Activated CD8-positive, alpha-beta memory T cell treated with anti-CD3 and anti-CD28 coated beads, Interleukin-2, amount 50 U/mL, for 48 hours (primary cell): ENCODE data around the gene LDLRAD1.
"Not testable (repeated sequence)": the region's sequence is repeated elsewhere in the genome, so short reads cannot be mapped to it uniquely, and the experiment has no call there.

Source experiments
- DNase-seq: peaks from one replicate; pipeline ENCODE4 v3.0.0-alpha.2; 2020

LDLRAD1 gene, protein sequence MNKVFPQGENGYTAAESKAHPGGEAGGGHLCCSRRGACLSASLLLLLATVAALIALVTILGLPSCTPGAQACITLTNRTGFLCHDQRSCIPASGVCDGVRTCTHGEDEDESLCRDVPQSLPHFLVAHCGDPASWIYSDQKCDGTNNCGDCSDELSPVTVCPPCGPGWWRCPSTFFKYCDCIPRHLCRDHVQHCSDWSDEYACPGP

DNA sequence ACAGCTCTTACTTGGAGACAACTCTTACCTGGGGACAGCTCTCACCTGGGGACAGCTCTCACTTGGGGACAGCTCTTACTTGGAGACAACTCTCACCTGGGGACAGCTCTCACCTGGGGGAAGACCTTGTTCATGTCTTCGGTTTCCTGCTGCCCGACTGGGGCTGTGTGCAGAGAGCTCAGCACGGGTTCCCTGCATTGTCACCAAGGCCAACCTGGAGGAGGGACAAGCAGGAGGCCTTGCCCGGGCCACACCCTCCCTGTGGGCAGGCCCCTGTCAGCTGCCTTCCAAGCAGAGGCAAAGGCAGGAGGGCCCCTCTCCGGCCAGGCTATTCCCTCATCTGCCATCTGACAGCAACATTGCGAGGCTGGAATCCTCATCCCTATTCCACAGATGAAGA lies at the start of gene LDLRAD1:
LDLRAD1 (minus strand) TSS at position 208 of the 400 bp plus-strand sequence; CDS start at position 134, 74 bp downstream.
- no peak for DNase-seq

DNA sequence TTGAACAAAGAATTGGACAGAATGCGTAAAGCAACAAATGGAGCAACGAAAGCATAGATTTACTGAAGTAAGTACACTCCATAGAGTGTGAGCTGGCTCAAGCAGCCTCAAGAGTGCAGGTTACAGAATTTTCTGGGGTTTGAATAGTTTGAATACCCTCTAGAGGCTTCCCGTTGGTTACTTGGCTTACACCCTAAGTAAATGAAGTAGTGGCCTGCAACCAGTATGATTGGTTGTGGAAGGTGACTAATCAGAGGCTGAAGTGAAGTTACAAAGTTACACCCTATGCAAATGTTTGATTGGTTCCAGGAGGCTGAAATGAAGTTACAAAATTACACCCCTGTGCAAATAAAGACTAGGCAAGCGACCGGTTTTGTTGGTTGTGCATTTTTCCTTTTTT lies 46.3 kb upstream of the LDLRAD1 start:
- no peak for DNase-seq

DNA sequence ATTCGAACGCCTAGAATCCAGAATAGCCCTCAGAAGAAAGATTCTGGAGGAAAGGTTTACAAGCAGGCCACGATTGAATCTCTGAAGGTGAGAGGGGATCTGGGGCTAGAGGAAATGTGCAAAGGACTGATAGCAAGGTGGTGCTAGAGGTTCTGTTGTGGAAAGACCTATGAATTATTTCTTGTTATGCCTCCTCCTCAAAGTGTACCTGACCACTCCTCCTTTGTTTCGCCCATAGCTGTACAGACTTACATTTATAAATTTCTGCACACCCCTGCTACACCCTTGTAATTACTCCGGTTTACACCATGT lies 36.4 kb upstream of the LDLRAD1 start:
- DNase-seq = no peak

DNA sequence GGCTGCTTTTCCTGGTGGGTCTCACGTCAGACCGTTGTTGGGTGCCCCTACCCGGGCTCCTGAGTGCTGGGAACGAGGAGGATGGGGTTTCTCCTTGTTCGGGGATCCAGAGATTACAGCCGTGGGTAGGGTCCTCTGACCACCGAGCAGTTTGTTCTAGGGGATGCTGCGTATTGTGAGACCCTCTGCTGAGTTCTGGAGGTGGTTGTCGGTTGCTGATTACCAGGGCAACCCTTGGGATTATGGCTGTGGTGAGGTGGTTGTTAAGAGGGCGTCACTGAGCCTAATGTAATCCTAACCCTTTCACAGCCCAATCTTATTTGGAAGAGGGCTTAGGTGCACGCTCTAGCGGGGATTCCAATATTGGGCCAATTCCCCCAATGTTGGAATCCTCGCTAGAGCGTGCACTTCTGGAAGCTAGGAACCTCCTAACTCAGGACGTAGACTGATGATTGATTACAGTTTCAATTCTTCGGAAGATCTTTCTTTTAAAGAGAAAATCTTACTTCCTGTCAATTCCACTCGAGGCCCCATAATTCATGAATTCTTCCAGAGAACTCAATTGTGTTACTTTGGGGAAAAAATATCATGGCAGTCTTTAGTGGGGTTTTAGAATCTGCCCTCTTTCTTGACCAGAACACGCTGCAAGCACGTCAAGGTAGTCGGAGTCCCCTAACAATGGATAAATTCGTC lies 35.9 kb upstream of the LDLRAD1 start:
- DNase-seq = no peak

DNA sequence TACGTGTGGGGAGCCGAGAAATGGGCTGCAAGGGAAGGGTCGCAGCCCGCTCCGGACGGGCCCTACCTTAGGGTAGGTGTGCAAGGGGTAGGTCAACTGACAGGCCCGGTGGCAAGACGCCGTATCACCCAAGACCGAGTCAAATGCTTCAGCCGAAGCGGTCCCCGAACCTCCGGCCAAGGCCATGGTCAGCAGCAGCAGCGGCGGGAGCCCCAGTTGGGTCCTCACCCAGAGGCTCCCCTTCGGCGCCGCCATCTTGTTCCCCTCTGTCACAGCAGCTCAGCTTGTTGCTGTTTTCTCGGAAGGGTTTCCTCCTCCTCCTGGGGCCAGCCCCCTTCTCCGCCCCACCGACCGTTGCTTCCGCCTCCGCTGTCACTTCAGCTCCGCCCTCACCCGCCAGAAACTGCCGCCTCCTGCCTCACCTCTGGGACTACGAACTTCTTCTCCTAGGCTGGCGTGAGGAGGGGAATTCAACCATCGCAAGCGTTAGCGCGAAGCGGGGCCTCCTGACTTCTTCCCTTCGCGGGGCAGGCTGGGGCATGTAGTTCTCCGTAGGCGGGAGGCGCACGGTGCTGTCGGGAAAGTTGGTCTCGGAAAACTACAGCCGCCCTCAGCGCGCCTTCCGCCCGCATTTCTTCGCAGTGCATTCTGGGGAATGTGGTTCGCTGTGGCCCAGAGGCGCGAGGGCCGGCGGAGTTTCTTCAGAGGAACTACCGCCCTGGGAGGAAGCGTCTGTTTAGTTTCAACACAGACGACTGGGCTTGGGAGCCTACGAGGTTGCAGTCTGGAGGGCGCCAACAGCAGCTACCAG lies 35.2 kb upstream of the LDLRAD1 start, which contains the start of the genes TCEANC2 and TMEM59:
TCEANC2 (plus strand) TSS at position 675 of the 811 bp plus-strand sequence. CDS start 815 bp downstream, outside the sequence.
TMEM59 (minus strand) TSS at position 271 of the 811 bp plus-strand sequence; CDS start at position 255, 16 bp downstream.
- peak; percentile 96 for DNase-seq

DNA sequence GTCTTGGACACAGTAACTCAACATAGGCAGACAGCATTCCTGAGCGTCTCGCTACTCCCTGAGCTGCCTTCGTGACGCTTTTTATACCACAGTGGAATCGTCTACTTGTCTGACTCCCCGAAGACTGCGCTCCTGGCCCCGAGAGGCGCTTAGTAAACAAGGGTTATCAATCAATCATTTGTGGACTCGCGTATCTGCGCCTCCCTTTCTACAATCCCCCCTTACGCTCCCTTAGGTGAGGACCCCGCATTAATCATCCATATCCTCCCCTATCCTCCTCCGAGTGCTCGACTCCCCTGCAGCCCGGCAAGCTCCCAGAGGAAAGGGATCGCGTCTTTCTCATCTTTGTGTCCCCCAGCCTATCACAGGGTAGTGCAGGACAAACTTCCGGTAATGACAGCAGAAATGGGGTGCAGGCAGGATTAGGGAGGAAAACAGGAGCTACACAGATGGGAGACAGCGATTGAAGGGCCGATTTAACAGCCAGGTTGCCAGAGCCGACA lies 34.5 kb upstream of the LDLRAD1 start:
- DNase-seq = peak; percentile 59

DNA sequence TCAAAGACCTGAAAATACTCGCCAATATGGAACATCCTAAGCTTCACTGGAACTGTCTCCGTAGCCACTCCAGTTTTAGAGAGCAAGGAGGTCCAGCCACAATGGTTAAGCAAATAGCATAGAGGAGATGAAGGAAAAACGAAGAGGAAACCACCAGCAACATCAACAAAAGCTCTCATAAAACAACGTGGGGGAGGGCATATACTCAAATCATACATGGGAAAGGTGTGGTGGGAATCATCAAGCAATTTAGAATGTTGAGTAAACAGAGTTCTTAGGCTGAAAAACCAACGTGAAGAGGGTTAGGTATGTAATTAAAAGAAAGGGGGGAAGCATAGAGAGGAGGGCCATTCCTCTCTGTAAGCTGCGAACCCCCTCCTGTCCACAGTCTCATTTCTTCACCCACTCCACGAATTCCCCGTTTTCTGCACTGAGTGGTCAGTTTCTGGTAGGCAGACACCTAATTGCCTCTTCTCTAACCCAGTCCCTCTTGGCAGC lies 34.0 kb upstream of the LDLRAD1 start:
- DNase-seq = no peak

DNA sequence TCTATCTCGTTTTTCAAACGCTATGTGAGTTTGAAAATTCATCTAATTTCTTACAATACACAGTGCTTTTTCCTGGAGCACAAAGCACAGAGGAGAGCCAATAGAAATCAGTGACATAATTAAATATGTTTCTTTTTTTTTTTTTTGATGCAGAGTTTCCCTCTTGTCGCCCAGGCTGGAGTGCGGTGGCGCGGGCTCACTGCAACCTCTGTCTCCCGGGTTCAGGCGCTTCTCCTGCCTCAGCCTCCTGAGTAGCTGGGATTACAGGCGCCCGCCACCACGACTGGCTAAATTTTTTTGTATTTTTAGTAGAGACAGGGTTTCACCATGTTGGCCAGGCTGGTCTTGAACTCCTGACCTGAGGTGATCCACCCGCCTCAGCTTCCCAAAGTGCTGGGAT lies 32.4 kb upstream of the LDLRAD1 start:
- DNase-seq = not testable (repeated sequence)

DNA sequence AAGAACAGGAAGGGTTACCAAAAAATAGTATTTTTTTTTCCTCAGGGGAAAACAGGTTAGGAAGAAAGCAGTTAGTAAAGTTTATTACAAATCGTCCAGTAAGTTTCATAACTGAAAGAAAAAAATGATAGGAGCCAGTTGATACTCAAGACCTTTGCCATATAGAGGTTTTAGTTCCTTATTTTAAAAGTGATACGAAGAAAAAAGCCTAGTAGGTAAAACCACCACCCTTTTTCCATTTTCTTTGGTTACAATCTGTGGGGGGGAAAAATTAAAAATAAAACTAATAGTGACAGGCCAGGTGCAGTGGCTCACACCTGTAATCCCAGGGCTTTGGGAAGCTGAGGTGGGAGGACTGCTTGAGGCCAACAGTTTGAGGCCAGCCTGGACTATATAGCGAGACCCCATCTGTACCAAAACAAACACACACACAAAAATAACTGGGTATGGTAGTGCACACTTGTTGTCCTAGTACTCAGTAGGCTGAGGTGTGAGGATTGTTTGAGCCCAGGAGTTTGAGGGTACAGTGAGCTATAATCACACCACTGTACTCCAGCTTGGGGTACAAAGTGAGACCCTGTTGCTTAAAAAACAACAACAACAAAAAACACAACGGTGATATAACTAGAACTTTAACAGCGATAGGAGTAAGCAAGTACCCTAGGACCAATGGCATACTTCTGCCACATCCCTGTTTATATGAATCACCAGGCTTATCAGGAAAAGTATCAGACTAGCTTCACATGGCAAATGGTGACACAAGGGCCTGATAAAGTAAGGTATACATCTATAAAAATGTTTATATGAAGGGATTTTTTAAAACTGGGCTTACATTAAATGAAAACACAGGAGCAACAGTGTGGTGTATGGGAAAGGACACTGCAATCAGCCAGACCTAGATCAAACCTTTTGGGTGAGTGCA lies 29.7 kb upstream of the LDLRAD1 start:
- DNase-seq = no peak

DNA sequence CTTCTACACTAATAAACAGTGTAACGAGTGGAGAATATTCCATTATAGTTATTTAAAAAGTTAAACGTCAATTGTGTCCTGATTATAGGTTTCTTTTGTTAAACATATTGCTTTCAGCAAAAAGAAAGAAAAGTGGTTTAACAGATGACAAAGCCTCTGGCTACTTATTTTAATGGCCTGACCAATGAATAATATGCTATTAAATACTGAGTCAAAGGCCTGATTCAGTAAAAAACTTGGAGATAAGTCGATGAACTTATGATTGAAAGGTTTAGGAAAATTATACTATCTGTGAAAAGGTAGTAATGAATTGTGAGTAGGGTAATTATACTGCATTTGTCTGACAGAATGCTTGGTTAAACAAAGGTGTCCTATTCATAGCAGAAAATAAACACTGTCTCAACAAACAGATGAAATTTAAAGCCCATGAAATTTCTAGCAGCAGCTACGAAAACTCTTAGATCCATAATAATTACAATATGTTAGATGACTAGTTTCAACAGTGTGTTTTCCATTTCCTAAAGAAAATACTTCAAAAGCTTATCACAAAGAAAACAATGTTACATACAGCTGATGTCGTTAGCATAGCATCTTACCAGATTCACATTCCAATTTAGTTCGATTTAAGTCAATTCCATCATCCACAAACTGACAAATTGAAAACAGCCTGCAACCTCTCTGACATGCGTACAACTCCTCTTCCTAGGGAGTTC lies 28.8 kb upstream of the LDLRAD1 start:
- DNase-seq = no peak

DNA sequence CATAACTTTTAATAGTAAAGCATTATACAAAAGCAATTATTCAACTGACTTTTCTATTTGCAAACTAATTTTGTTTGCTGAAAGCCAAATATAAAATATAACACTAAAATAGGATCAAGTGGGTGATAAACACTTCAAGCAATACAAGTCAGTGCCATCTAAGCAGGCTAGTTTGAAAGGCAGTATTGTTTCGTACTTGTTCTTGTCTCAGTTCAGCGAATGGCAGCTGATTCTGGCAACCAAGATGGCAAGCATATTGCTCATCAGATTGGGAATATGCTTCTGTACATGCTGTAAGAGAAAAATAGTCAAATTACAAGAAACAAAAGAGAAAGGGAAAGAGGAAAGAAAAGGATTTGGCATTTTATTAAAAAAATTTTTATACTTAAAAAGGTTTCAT lies 27.5 kb upstream of the LDLRAD1 start:
- DNase-seq = no peak

DNA sequence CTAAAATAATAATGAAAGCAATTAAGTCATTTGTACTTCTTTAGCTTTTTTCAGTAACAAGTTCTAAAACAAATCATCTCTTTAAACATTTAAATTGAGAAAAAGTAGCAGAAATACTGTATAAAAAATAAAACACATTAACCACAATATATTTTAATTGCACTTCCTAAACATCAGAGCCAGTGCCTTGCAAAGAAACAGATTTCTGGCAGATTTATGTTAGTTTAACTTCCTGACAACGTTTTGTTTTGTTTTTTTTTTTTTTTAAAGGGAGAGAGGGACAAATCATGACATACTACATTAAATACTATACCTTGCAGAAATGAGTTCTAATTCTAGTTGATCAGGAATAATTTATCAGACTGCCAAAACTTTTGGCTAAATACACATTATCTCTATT lies 23.8 kb upstream of the LDLRAD1 start:
- DNase-seq = no peak

DNA sequence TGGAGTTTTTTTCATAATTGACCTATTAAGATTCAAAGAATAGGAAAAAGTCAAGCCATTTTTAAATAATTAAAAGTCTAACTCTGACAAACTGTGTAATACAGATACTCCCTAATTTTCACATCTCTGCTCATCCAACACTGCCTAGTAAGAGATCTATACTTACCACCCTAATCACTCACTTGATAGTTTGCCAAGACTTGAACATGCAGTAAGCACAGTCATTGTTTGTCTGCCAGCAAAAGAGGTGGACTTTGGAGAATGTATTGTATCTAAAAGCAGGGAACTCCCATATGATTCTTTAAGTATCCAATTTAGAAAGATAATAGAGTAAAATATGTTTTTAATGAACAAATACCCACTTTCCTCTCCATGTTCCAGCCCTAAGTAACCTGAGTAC lies 19.5 kb upstream of the LDLRAD1 start:
- DNase-seq = no peak

DNA sequence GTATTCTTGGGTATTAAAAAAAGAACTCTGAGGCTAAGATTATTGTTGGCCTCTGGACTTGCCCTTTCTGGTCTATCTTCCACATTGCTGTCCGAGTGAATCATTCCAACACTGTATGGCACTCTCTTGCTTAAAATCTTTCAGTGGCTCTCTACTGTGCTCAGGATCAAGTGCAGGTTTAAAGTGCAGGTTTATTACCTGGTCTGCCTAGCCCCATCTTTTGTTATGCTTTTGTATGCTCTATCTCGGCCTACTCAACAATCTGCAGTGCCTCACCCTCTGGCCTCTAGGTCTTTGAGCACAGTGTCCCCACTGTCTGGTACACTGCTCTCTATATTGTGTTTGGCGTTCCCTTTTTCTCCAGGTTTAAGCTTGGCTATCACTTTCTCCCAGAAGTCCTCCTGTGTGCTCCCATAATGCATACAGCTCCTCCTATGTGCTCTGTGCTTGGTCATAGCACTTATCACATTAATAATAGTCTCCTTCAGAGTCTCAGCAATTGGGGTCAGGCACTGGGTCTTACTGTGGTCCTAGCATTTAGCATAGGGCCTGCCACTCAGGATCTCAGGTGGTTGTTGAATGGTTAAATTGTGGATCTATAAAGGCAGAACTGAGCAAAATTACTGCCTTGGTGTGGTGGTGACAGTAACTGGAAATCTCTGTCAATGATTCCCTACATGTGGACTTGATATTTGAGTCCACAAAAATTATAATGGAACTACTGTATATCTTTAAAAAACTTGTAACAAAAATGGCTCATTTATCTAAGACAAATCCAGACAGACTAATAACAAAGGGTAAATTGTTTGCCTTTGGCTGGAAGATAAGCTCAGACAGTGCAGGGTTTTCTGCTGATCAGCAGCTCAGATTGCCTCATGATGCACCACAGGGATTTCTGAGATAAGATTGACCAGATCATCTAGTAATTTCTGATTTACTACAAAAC lies 10.6 kb upstream of the LDLRAD1 start:
- DNase-seq = no peak

DNA sequence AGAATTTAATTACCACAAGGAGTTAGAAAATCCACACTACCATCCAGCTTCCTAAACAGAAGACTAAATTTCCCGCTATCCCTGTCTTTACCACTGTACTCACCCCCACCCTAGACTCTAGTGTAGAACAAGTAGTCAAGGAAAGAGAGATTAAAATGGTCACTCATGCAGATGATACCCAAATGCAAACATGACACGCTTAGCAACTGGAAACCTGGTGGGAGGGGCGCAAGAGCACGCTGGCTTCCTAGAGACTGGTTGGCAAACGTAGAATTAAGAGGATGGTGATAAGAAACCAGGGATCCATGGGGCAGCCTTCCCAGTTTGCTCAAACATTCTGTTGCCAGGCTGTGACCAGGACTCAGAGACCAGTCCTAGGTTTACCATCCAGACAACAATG lies 9.9 kb upstream of the LDLRAD1 start:
- DNase-seq = no peak

DNA sequence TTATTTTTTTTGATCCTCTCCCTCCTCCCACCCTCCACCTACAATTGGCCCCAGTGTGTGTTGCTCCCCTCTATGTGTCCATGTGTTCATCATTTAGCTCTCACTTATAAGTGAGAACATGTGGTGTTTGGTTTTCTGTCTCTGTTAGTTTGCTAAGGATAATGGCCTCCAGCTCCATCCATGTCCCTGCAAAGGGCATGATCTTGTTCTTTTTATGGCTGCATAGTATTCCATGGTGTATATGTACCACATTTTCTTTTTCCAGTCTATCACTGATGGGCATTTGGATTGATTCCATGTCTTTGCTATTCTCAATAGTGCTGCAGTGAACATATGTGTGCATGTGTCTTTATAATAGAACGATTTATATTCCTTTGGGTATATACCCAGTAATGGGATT lies 6.8 kb upstream of the LDLRAD1 start:
- not testable (repeated sequence) for DNase-seq

DNA sequence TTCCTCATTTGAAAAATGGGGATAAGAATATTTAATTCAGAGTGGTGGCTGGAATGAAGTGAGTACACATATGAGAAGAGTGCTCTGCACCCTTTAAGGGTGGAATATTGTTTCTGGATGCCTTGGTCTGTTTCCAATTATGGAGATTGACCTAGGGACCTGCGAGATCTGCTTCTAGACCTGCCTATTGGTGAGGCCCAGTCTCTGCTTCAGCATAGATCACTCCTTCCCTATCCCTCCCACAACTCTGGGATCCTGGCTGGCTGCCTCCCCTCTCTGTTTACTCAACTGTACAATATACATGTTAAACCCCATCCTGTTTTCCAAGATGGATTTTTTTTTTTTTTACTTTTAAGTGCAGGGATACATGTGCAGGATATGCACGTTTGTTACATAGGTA lies 6.4 kb upstream of the LDLRAD1 start:
- no peak for DNase-seq

DNA sequence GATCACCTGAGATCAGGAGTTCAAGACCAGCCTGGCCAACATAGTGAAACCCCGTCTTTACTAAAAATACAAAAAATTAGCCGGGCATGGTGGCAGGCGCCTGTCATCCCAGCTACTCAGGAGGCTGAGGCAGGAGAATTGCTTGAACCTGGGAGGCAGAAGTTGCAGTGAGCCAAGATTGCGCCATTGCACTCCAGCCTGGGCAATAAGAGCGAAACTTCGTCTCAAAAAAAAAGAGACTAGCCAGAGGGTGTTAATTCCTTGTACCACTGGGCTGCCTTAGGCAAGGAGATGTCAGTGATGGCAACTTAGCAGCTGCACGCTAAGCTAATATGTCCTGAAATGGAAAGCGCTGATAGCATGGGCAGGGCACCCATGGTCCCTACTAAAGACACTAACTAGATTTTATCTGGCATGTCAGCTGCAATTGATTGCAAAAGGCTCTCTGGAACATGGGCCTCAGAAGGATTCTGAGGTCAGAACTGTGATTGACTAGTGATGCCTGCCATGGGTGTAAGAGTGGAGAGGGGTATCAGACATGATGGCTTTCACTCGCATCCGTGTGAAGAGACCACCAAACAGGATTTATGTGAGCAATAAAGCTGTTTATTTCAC lies 1.7 kb upstream of the LDLRAD1 start:
- not testable (repeated sequence) for DNase-seq

DNA sequence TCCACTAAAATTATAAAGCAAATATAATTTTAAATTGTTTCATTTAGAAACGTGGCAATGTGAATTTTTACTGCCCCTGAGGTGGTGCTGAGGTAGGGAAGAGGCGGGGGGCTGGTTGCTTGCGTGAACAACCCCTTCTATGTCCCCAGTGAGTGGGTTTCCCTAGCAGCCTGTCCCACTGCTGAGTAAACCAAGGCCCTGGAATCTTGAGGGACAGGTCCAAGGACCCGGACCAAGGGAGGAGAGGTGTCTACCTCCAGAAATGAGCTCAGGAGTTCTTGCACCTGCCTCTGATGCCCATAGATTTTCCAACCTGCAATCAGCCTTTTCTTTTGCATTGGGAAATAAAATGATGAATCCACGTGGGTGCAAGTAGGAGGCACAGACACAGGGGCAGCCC lies 649 bp upstream of the LDLRAD1 start:
- DNase-seq = no peak
